GM12891 (cell line): ENCODE data around the gene GRXCR2.

ENCODE experiments used
- POLR2A ChIP-seq: IDR thresholded peaks from 2 replicates; pipeline ENCODE4 v1.6.1; 2011; ENCODE audit warnings: low read depth, low read length, control low read depth
- POLR2AphosphoS5 ChIP-seq: IDR thresholded peaks from 2 replicates; pipeline ENCODE4 v1.6.1; 2011; ENCODE audit warnings: low read depth, low read length, control low read depth
- SPI1 ChIP-seq: IDR thresholded peaks from 2 replicates; pipeline ENCODE4 v1.6.1; 2011; ENCODE audit warnings: low read depth, low read length, control low read depth

GRCh38 chr5:145829708-145830361, 43.0 kb downstream of the GRXCR2 start:
- no peak for TF ChIP-seq POLR2A
- TF ChIP-seq POLR2AphosphoS5 = no peak
- no peak for TF ChIP-seq SPI1
